ENCODE measurements around the gene ELOA. TPM values are rescaled to one million over a fixed set of nuclear protein-coding genes. Genes with fewer than 3 reads are reported as not detected.

ELOA gene
- total RNA-seq, 1 donor from 2014 or later, result 29.1 TPM

DNA sequence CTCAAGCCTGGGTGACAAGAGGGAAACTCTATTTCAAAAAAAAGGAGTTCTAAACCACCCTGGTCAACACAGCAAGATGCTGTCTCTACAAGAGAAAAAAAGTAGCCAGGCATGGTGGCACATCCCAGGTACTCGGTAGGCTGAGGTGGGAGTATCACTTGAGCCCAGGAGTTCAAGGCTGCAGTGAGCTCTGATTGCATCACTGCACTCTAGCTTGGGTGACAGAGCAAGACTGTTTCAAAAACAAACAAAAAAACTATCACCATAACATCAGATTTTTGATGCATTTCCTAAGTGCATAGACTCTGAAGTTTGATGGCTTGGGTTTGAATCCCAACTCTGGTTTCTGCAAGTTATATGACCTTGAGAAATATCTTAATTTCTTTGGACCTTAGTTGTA, 9.6 kb downstream of the ELOA start:
- Mint-ChIP-seq H3K4me1 (no peaks in the 10 kb centered on the region), H3K36me3 (peaks cover 34% of the 10 kb centered on the region), H3K9me3 (no peaks in the 10 kb centered on the region), H3K4me3 (no peak overlapping the region), H3K27me3 (ENCODE audit: insufficient read depth, low read depth) (peaks cover 2% of the 10 kb centered on the region), H3K27ac (no peak overlapping the region)
- Histone ChIP-seq H2AFZ (replicated peaks) (no peak overlapping the region), H3K9me3 (ENCODE audit: low read depth) (no peaks in the 10 kb centered on the region), H3K4me3 (no peak overlapping the region), H3K9ac (no peak overlapping the region), H3F3A (ENCODE audit: low read depth) (peaks cover 22% of the 10 kb centered on the region), H3K79me2 (ENCODE audit: low read depth) (peaks cover 34% of the 10 kb centered on the region), H3K4me2 (no peak overlapping the region), H3K4me1 (no peaks in the 10 kb centered on the region), H3K27me3 (no peaks in the 10 kb centered on the region), H4K20me1 (ENCODE audit: low read depth) (peaks cover 18% of the 10 kb centered on the region), H3K36me3 (peaks cover 17% of the 10 kb centered on the region), H3K27ac (no peak overlapping the region)
- TF ChIP-seq EZH2phosphoT487 (IDR thresholded peaks at IDR 0.05), result no peak
- no peak for TF ChIP-seq EZH2 (IDR thresholded peaks at IDR 0.05)
- TF ChIP-seq, protein P1, sequence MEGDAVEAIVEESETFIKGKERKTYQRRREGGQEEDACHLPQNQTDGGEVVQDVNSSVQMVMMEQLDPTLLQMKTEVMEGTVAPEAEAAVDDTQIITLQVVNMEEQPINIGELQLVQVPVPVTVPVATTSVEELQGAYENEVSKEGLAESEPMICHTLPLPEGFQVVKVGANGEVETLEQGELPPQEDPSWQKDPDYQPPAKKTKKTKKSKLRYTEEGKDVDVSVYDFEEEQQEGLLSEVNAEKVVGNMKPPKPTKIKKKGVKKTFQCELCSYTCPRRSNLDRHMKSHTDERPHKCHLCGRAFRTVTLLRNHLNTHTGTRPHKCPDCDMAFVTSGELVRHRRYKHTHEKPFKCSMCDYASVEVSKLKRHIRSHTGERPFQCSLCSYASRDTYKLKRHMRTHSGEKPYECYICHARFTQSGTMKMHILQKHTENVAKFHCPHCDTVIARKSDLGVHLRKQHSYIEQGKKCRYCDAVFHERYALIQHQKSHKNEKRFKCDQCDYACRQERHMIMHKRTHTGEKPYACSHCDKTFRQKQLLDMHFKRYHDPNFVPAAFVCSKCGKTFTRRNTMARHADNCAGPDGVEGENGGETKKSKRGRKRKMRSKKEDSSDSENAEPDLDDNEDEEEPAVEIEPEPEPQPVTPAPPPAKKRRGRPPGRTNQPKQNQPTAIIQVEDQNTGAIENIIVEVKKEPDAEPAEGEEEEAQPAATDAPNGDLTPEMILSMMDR (IDR thresholded peaks at IDR 0.05), result no peak
- DNase-seq (ENCODE audit: low spot score), result no peak

DNA sequence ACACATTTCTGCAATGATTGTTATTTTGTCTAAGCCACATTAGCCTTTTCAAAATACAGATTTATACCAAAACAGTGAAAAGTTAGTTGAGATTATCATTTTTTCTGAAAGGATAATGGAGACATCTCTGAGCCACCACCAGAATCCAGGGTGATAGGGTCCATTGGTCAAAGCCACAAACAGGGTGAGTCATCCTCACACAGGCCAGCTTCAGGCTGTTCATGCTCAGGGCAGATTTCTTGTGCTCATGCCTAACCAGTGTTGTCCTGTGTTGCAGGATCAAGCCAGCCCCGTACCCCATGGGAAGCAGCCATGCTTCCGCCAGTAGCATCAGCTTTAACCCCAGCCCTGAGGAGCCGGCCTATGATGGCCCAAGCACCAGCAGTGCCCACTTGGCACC, 13.4 kb downstream of the ELOA start:
- H3K4me3 Mint-ChIP-seq, result no peak overlapping the region
- Histone ChIP-seq H3K79me2 (ENCODE audit: low read depth) (peaks cover 5% of the 10 kb centered on the region), H3K4me1 (no peaks in the 10 kb centered on the region), H3K9me3 (ENCODE audit: low read depth) (no peaks in the 10 kb centered on the region), H3F3A (ENCODE audit: low read depth) (peaks cover 20% of the 10 kb centered on the region), H3K27ac (no peak overlapping the region), H3K4me2 (no peak overlapping the region), H3K4me3 (no peak overlapping the region), H4K20me1 (ENCODE audit: low read depth) (peaks cover 10% of the 10 kb centered on the region), H3K9ac (no peak overlapping the region), H2AFZ (replicated peaks) (no peak overlapping the region), H3K36me3 (peaks cover 19% of the 10 kb centered on the region), H3K27me3 (no peaks in the 10 kb centered on the region)
- H3K36me3 Mint-ChIP-seq, result peaks cover 42% of the 10 kb centered on the region
- H3K9me3 Mint-ChIP-seq, result no peaks in the 10 kb centered on the region
- peaks cover 2% of the 10 kb centered on the region for H3K27me3 Mint-ChIP-seq (ENCODE audit: insufficient read depth, low read depth)
- TF ChIP-seq EZH2 (IDR thresholded peaks at IDR 0.05) (no peak), EZH2phosphoT487 (IDR thresholded peaks at IDR 0.05) (no peak)
- TF ChIP-seq, protein P1 (IDR thresholded peaks at IDR 0.05), result no peak
- H3K27ac Mint-ChIP-seq, result no peak overlapping the region
- H3K4me1 Mint-ChIP-seq, result no peaks in the 10 kb centered on the region
- DNase-seq (ENCODE audit: low spot score), result no peak

DNA sequence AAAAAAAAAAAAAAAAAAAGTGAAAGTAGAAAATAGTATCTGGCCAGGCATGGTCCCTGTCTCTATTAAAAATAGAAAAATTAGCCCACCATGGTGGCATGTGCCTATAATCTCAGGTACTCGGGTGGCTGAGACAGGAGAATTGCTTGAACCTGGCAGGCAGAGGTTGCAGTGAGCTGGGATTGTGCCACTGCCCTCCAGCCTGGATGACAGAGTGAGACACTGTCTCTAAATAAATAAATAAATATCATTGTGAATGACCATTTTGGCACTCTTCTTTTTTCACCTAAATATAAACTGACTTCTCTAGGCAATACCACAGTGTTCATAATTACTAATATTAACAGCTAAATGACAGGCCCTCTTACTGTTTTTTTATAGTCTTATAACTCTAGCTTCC, 14.5 kb downstream of the ELOA start:
- no peak for DNase-seq (ENCODE audit: low spot score)
- H3K27ac ChIP-seq, result no peak overlapping the region
- Mint-ChIP-seq H3K27me3 (ENCODE audit: insufficient read depth, low read depth) (peaks cover 2% of the 10 kb centered on the region), H3K4me3 (no peak overlapping the region), H3K4me1 (no peaks in the 10 kb centered on the region), H3K9me3 (no peaks in the 10 kb centered on the region), H3K27ac (no peak overlapping the region), H3K36me3 (peaks cover 40% of the 10 kb centered on the region)
- H3K36me3 ChIP-seq, result peaks cover 19% of the 10 kb centered on the region
- H4K20me1 ChIP-seq (ENCODE audit: low read depth), result peaks cover 7% of the 10 kb centered on the region
- H3F3A ChIP-seq (ENCODE audit: low read depth), result peaks cover 20% of the 10 kb centered on the region
- H3K79me2 ChIP-seq (ENCODE audit: low read depth), result no peaks in the 10 kb centered on the region
- TF ChIP-seq EZH2phosphoT487 (IDR thresholded peaks at IDR 0.05) (no peak), EZH2 (IDR thresholded peaks at IDR 0.05) (no peak)
- H3K4me3 ChIP-seq, result no peak overlapping the region
- H2AFZ ChIP-seq (replicated peaks), result no peak overlapping the region
- H3K4me1 ChIP-seq, result no peaks in the 10 kb centered on the region
- H3K9ac ChIP-seq, result no peak overlapping the region
- no peaks in the 10 kb centered on the region for H3K9me3 ChIP-seq (ENCODE audit: low read depth)
- no peaks in the 10 kb centered on the region for H3K27me3 ChIP-seq
- H3K4me2 ChIP-seq, result no peak overlapping the region

DNA sequence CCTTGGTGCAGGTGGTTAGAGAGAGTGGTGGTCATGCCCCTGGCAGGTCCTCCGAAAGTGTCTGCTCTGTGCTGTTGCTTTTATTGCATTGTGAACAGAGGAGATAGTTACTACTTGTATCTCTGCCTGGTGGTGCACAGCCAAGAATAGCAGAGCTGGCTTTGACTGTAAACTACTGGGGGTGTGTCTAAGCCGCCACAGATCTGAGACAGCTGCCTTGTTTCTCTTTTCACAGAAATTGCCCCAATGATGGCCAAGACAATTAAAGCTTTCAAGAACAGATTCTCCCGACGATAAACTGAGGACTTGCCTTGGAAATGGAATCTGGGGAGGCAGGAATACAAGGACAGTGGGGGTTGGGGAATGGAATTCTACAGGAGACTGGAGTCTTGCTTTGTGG, 16.0 kb downstream of the ELOA start:
- no peaks in the 10 kb centered on the region for H3K9me3 Mint-ChIP-seq
- no peak overlapping the region for H3K4me3 Mint-ChIP-seq
- H3K27me3 ChIP-seq, result no peaks in the 10 kb centered on the region
- H3K9ac ChIP-seq, result no peak overlapping the region
- H2AFZ ChIP-seq (replicated peaks), result no peak overlapping the region
- TF ChIP-seq EZH2phosphoT487 (IDR thresholded peaks at IDR 0.05) (no peak), EZH2 (IDR thresholded peaks at IDR 0.05) (no peak)
- TF ChIP-seq, protein P1 (IDR thresholded peaks at IDR 0.05), result no peak
- peaks cover 7% of the 10 kb centered on the region for H4K20me1 ChIP-seq (ENCODE audit: low read depth)
- no peak overlapping the region for H3K4me2 ChIP-seq
- H3K79me2 ChIP-seq (ENCODE audit: low read depth), result no peaks in the 10 kb centered on the region
- peaks cover 12% of the 10 kb centered on the region for H3K36me3 ChIP-seq
- H3K9me3 ChIP-seq (ENCODE audit: low read depth), result no peaks in the 10 kb centered on the region
- no peak overlapping the region for H3K27ac ChIP-seq
- peaks cover 2% of the 10 kb centered on the region for H3K27me3 Mint-ChIP-seq (ENCODE audit: insufficient read depth, low read depth)
- H3K27ac Mint-ChIP-seq, result no peak overlapping the region
- peaks cover 35% of the 10 kb centered on the region for H3K36me3 Mint-ChIP-seq
- H3K4me1 ChIP-seq, result no peaks in the 10 kb centered on the region
- peaks cover 20% of the 10 kb centered on the region for H3F3A ChIP-seq (ENCODE audit: low read depth)
- H3K4me3 ChIP-seq, result no peak overlapping the region
- DNase-seq (ENCODE audit: low spot score), result no peak
- H3K4me1 Mint-ChIP-seq, result no peaks in the 10 kb centered on the region
